ENCODE measurements around the gene REPS1.

DNA sequence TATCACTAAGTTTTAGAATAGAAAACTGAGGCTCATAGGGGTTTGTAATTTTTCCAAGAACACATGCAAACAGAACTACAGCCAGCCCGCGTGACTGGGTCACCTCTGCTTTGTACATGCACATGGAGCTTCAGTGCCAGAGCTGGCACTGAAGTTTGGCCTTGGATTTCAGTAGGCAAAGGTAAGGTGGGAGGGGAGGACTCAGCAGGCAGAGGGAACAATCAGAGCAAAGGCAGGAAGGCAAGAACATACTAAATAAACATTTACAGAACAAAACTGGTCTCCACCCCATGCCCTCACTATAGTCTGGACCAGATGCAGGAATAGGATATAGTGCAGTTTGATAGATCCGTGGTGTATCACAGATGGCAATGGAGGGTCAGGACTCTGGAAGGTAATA lies 26.9 kb upstream of the REPS1 start:
- TF ChIP-seq, protein P1, sequence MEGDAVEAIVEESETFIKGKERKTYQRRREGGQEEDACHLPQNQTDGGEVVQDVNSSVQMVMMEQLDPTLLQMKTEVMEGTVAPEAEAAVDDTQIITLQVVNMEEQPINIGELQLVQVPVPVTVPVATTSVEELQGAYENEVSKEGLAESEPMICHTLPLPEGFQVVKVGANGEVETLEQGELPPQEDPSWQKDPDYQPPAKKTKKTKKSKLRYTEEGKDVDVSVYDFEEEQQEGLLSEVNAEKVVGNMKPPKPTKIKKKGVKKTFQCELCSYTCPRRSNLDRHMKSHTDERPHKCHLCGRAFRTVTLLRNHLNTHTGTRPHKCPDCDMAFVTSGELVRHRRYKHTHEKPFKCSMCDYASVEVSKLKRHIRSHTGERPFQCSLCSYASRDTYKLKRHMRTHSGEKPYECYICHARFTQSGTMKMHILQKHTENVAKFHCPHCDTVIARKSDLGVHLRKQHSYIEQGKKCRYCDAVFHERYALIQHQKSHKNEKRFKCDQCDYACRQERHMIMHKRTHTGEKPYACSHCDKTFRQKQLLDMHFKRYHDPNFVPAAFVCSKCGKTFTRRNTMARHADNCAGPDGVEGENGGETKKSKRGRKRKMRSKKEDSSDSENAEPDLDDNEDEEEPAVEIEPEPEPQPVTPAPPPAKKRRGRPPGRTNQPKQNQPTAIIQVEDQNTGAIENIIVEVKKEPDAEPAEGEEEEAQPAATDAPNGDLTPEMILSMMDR (tag by site-specific recombination; IDR thresholded peaks at IDR 0.05), result no peak
- TF ChIP-seq, protein P2, sequence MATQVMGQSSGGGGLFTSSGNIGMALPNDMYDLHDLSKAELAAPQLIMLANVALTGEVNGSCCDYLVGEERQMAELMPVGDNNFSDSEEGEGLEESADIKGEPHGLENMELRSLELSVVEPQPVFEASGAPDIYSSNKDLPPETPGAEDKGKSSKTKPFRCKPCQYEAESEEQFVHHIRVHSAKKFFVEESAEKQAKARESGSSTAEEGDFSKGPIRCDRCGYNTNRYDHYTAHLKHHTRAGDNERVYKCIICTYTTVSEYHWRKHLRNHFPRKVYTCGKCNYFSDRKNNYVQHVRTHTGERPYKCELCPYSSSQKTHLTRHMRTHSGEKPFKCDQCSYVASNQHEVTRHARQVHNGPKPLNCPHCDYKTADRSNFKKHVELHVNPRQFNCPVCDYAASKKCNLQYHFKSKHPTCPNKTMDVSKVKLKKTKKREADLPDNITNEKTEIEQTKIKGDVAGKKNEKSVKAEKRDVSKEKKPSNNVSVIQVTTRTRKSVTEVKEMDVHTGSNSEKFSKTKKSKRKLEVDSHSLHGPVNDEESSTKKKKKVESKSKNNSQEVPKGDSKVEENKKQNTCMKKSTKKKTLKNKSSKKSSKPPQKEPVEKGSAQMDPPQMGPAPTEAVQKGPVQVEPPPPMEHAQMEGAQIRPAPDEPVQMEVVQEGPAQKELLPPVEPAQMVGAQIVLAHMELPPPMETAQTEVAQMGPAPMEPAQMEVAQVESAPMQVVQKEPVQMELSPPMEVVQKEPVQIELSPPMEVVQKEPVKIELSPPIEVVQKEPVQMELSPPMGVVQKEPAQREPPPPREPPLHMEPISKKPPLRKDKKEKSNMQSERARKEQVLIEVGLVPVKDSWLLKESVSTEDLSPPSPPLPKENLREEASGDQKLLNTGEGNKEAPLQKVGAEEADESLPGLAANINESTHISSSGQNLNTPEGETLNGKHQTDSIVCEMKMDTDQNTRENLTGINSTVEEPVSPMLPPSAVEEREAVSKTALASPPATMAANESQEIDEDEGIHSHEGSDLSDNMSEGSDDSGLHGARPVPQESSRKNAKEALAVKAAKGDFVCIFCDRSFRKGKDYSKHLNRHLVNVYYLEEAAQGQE (tag by site-specific recombination; IDR thresholded peaks at IDR 0.05), result no peak
- TF ChIP-seq MYNN (tag by site-specific recombination; IDR thresholded peaks at IDR 0.05; ENCODE audit: borderline replicate concordance) (no peak), GFI1B (tag by site-specific recombination; IDR thresholded peaks at IDR 0.05) (no peak), ZNF274 (IDR thresholded peaks at IDR 0.05; ENCODE audit: low read length) (no peak), ZNF274 (tag by site-specific recombination; IDR thresholded peaks at IDR 0.05; ENCODE audit: borderline replicate concordance) (no peak), ZNF140 (tag by site-specific recombination; IDR thresholded peaks at IDR 0.05) (no peak), ZBTB21 (tag by site-specific recombination; IDR thresholded peaks at IDR 0.05) (no peak), RBAK (tag by site-specific recombination; IDR thresholded peaks at IDR 0.05) (no peak), ZNF747 (tag by site-specific recombination; IDR thresholded peaks at IDR 0.05) (no peak), ZNF202 (tag by site-specific recombination; IDR thresholded peaks at IDR 0.05; ENCODE audit: borderline replicate concordance) (no peak), ZNF132 (tag by site-specific recombination; IDR thresholded peaks at IDR 0.05; ENCODE audit: borderline replicate concordance) (no peak)
- TF ChIP-seq, protein P3, sequence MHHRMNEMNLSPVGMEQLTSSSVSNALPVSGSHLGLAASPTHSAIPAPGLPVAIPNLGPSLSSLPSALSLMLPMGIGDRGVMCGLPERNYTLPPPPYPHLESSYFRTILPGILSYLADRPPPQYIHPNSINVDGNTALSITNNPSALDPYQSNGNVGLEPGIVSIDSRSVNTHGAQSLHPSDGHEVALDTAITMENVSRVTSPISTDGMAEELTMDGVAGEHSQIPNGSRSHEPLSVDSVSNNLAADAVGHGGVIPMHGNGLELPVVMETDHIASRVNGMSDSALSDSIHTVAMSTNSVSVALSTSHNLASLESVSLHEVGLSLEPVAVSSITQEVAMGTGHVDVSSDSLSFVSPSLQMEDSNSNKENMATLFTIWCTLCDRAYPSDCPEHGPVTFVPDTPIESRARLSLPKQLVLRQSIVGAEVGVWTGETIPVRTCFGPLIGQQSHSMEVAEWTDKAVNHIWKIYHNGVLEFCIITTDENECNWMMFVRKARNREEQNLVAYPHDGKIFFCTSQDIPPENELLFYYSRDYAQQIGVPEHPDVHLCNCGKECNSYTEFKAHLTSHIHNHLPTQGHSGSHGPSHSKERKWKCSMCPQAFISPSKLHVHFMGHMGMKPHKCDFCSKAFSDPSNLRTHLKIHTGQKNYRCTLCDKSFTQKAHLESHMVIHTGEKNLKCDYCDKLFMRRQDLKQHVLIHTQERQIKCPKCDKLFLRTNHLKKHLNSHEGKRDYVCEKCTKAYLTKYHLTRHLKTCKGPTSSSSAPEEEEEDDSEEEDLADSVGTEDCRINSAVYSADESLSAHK (tag by site-specific recombination; IDR thresholded peaks at IDR 0.05), result no peak
- TF ChIP-seq, protein P4, sequence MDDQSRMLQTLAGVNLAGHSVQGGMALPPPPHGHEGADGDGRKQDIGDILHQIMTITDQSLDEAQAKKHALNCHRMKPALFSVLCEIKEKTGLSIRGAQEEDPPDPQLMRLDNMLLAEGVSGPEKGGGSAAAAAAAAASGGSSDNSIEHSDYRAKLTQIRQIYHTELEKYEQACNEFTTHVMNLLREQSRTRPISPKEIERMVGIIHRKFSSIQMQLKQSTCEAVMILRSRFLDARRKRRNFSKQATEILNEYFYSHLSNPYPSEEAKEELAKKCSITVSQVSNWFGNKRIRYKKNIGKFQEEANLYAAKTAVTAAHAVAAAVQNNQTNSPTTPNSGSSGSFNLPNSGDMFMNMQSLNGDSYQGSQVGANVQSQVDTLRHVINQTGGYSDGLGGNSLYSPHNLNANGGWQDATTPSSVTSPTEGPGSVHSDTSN (CRISPR knock-in tag; IDR thresholded peaks at IDR 0.05), result no peak
- TF ChIP-seq, protein P5, sequence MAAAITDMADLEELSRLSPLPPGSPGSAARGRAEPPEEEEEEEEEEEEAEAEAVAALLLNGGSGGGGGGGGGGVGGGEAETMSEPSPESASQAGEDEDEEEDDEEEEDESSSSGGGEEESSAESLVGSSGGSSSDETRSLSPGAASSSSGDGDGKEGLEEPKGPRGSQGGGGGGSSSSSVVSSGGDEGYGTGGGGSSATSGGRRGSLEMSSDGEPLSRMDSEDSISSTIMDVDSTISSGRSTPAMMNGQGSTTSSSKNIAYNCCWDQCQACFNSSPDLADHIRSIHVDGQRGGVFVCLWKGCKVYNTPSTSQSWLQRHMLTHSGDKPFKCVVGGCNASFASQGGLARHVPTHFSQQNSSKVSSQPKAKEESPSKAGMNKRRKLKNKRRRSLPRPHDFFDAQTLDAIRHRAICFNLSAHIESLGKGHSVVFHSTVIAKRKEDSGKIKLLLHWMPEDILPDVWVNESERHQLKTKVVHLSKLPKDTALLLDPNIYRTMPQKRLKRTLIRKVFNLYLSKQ (tag by site-specific recombination; IDR thresholded peaks at IDR 0.05; ENCODE audit: borderline replicate concordance), result no peak

Measured in HEK293 (cell line).